Measurements from ENCODE around the gene SPAG7. TPM values are rescaled to one million over a fixed set of nuclear protein-coding genes. Genes with fewer than 3 reads are reported as not detected.

SPAG7 gene
- total RNA-seq, 2 donors from 2014 or later = 83.9 to 122 TPM

DNA sequence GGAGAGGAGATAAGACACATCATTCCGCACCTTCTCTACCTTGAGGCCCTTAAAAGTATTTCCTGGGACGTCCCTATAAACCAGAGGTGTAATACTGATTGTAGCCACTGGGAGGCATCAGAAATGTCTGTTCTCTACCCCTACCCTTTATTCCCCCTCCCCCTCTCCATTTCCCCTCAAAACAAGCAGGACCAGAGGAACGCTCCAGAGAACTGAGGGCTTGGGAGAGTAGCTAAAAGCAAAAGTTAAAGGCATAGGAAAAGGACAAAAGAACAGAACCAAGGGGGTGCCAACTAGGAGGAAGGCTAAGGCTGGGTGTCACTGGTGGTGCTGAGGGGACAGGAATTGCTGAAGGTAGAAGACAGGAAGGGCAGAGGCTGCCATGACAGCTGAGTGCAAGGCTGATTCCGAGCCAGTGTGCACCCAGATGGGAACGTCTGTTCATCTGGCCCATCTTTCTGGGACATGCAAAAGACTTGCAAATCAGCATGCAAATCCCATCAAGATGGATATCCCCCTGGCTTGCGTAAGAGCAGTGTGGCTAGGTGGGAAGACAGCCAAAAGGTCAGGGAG, 13.1 kb upstream of the SPAG7 start:
- Histone ChIP-seq H3K27ac (no peak overlapping the region), H3K27me3 (no peaks in the 10 kb centered on the region), H3K9me3 (no peaks in the 10 kb centered on the region), H3K4me1 (peaks cover 0 to 7% of the 10 kb centered on the region in 2 donors), H3K36me3 (peaks cover 68% of the 10 kb centered on the region), H3K4me3 (no peak overlapping the region)
- no peak for DNase-seq (ENCODE audit: low spot score)
- TF ChIP-seq, protein P1, sequence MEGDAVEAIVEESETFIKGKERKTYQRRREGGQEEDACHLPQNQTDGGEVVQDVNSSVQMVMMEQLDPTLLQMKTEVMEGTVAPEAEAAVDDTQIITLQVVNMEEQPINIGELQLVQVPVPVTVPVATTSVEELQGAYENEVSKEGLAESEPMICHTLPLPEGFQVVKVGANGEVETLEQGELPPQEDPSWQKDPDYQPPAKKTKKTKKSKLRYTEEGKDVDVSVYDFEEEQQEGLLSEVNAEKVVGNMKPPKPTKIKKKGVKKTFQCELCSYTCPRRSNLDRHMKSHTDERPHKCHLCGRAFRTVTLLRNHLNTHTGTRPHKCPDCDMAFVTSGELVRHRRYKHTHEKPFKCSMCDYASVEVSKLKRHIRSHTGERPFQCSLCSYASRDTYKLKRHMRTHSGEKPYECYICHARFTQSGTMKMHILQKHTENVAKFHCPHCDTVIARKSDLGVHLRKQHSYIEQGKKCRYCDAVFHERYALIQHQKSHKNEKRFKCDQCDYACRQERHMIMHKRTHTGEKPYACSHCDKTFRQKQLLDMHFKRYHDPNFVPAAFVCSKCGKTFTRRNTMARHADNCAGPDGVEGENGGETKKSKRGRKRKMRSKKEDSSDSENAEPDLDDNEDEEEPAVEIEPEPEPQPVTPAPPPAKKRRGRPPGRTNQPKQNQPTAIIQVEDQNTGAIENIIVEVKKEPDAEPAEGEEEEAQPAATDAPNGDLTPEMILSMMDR (IDR thresholded peaks at IDR 0.05) = peak; percentile 62 to 82

DNA sequence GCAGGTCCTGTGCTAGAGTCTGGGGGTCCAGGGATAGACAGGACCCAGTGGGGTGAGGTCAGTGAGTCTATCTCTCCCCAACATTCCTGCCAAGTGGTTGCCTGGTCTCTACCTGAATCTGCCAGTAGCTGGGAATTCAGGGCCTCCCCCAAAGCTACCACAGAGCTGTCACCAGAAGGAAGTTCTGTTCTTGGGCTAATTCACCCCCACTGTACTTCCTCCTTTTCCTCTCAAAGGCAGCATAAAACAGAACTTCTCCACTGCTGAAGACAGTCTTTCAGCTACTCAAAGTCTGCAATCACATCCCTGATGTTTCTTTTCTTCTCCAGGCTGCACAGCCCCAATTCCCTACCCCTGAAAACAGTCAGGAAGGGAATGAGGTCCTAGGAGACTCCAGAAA, 11.1 kb upstream of the SPAG7 start:
- TF ChIP-seq, protein P1 (IDR thresholded peaks at IDR 0.05) = no peak
- Histone ChIP-seq H3K4me1 (peaks cover 0 to 14% of the 10 kb centered on the region in 2 donors), H3K4me3 (no peak overlapping the region), H3K9me3 (no peaks in the 10 kb centered on the region), H3K27me3 (no peaks in the 10 kb centered on the region), H3K27ac (no peak overlapping the region), H3K36me3 (peaks cover 65% of the 10 kb centered on the region)
- DNase-seq (ENCODE audit: low spot score) = no peak

DNA sequence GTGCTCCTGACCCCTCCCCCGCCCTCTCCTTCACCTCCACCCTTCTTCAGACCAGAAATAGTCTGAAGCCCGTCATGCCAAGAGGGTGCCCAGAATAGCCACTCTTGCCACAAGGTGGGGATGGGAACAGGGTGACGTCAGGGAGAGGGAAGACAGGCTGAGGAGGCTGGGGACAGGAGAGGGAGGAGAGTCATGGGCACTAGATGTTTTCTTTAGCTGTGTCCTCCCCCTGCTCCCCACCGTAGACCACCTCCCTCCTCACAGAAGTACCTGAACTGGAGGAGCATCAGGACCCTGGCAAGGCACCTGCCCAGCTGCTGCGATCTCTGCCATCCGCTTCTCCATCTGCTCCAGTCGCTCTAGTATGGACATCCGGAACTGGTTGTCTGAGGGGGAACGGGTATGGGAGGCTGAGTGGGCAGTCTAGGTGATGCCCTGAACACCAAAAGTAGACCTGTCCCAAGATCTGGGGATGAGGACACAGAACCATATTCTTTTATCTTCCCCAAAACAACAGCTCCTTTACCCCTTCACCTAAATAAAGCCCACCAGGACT, 6.6 kb upstream of the SPAG7 start:
- DNase-seq (ENCODE audit: low spot score) = no peak
- H3K4me3 ChIP-seq = no peak overlapping the region
- peak overlapping the region; percentile 63 to 71 for H3K27ac ChIP-seq
- no peaks in the 10 kb centered on the region for H3K9me3 ChIP-seq
- peaks cover 75% of the 10 kb centered on the region for H3K36me3 ChIP-seq
- peaks cover 0 to 32% of the 10 kb centered on the region in 2 donors for H3K4me1 ChIP-seq
- no peaks in the 10 kb centered on the region for H3K27me3 ChIP-seq
- TF ChIP-seq, protein P1 (IDR thresholded peaks at IDR 0.05) = no peak

DNA sequence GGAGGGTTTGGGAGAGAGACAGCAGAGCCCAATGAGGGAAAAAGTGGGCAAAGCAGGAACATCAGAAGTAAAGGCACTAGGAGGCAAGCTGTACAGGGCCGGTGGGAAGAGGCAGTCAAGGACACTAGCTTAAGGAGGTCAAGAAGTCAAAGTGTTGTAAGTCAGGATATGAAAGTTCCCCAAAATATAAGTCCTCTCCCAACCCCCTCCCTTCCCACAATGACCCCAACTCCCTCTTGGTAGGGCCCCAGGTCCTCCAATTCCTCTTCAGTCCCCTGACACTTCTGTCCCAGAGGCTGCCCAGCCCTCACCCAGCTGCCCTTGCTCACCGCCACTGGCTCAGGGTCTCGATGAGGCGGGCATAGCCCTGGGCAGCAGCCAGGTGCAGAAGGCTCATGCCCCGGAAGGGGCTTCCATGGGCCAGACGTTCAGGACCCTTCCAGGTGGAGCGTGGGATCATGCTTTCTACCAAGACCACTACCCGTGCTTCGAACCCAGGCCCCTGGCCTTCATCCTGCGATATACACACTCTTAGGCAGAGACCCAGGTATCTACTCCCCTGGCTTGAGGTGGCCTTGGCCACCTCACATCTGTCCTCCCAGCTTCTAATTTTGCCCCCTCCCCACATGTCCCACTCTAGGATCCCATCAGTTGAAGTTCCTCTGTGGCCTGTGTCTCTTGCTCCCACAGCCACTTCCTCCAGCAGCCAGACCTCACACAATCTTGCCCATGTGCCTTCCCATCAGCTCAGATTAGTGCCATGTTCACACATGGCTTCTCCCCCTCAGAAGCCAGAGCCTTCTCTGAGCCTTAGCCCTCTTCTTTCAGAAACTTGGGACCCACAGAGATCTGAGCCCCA, 5.9 kb upstream of the SPAG7 start:
- DNase-seq (ENCODE audit: low spot score) = no peak
- Histone ChIP-seq H3K36me3 (peaks cover 68% of the 10 kb centered on the region), H3K27ac (peak overlapping the region; percentile 49 to 71), H3K4me3 (no peak overlapping the region), H3K9me3 (no peaks in the 10 kb centered on the region), H3K27me3 (no peaks in the 10 kb centered on the region), H3K4me1 (peaks cover 0 to 39% of the 10 kb centered on the region in 2 donors)
- TF ChIP-seq, protein P1 (IDR thresholded peaks at IDR 0.05) = no peak

DNA sequence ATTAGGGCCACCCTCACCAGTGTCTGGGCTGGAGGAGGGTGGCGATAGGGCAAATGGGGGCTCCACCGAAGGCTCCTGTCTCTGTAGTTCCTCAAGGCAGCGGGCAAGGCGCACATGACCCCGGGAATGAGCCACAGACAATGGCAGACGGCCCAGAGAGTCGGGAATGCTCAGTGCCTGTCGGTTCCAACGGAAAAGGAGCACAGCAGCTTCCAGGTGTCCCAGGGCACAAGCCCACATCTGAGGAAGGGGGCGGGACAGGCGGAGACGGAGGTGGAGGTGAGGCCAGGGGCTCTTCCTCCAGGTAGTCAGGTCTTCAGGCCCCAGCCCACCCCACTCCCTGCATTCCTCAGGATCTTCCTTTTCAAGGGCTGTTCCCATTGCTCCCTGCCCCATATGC, 5.1 kb upstream of the SPAG7 start:
- peak overlapping the region; percentile 49 to 71 for H3K27ac ChIP-seq
- DNase-seq (ENCODE audit: low spot score) = no peak
- no peaks in the 10 kb centered on the region for H3K9me3 ChIP-seq
- H3K4me1 ChIP-seq = peaks cover 0 to 46% of the 10 kb centered on the region in 2 donors
- no peak overlapping the region for H3K4me3 ChIP-seq
- no peaks in the 10 kb centered on the region for H3K27me3 ChIP-seq
- H3K36me3 ChIP-seq = peaks cover 60% of the 10 kb centered on the region
- TF ChIP-seq, protein P1 (IDR thresholded peaks at IDR 0.05) = no peak
